Left cardiac atrium (tissue), 4 donors: ENCODE data around the gene HS6ST2. TPM values are rescaled to one million over a fixed set of nuclear protein-coding genes. Genes with fewer than 3 reads are reported as not detected.
"Not testable (repeated sequence)": the region's sequence is repeated elsewhere in the genome, so short reads cannot be mapped to it uniquely, and the experiment has no call there.

Experiments used
- ATAC-seq, 2 donors: fragments of 200-7000 bp; cut with Tn5 transposase; one replicate each; pipeline ENCODE4 v1.9.1; 2020; ENCODE audit warnings: mild to moderate bottlenecking in 2 of 2, moderate library complexity in 2 of 2
- DNase-seq: peaks from one replicate; pipeline ENCODE4 v3.0.0-alpha.2; 2020
- intact Hi-C, 2 donors: fragments of 100-400 bp; cut with DNase I; formaldehyde crosslinking; loops; one replicate each; pipeline versions ENCODE4 v1.14.1 to v1.15.1; 2022 to 2023
- total RNA-seq, 2 donors: library from RNA; stranded (reverse); fragmentation: NEBNext Ultra II Directional; extraction: Animal tissue kit (Norgen Biotek cat#: 25700); gene quantifications; one replicate each; pipeline ENCODE4 v1.2.1, GENCODE V29; 2021
- donor health status: DM: no; HTN: yes; CAD: no.
- donor health status: DM: no; HTN: yes; CAD: no; lungs with severe emphysema.
- donor health status: DM: yes; HTN: yes; CAD: no.
- donor health status: Dilated cardiomyopathy.

The HS6ST2 gene
- total RNA-seq, 2 donors from 2014 or later: 0.06 to 0.26 TPM

DNA sequence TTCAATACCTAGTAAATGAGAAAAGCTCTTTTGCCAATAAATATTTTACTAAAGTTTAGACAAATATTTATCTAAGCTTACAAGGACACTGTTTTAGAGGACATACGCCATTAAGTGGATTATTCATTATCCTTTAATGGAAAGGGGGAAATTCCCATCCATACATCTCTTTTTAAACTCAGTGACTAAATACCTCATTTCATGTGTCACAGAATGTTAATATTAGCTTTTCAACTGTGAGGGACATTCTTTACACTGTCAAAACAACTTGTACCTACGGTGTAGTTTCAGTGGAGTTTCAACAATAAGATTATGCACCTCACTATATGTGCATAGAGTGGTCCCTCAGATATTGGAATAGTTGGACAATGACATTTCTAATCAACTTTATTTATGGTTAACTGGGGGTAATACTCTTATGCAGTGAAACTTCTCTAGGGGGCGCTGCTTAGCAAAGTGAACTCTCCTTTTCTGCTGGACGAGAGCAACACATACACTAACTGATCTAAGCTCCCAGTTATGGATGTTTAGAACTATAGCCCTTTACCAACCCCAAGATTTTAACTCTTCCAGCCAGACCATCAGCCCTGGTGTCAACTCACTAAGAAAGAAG, 9.7 kb downstream of the HS6ST2 start:
- DNase-seq (no peak), ATAC-seq (no peak)

DNA sequence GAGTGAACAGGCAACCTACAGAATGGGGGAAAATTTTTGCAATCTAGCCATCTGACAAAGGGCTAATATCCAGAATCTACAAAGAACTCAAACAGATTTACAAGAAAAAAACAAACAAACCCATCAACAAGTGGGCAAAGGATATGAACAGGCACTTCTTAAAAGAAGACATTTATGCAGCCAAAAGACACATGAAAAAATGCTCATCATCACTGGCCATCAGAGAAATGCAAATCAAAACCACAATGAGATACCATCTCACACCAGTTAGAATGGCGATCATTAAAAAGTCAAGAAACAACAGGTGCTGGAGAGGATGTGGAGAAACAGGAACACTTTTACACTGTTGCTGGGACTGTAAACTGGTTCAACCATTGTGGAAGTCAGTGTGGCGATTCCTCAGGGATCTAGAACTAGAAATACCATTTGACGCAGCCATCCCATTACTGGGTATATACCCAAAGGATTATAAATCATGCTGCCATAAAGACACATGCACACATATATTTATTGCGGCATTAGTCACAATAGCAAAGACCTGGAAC, 13.3 kb downstream of the HS6ST2 start:
- ATAC-seq, intact Hi-C loops, DNase-seq: not testable (repeated sequence)

More for the DNA sequence above, 9.7 kb downstream of the HS6ST2 start:
- intact Hi-C loops: no loop called here

DNA sequence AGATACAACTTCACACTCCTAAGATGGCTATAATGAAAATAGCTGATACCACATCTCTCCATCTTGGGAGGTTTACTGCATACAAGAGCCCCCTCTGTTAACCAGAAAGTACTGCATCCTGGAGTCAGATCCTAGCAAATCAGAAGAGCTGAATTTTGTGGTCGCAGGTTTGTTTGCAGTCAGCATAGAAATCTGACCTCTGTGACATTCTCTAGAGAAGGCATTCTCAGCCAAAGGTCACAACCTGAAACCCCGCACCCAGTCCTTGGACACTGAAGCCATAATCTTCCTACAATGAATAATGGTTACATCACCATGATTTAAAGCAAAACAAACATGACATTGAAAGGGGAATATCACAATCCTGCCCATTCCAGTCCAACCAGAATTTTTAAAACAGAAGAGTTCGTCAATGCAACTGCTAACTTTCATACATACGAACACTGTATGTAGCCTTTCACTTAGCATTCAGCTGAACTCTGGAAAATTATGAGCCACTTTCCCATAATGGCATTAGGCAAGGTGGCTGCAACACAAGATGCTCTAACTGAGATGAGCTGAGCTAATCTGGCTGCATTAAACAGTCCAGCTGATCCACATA, 17.6 kb downstream of the HS6ST2 start:
- intact Hi-C loops: no loop called here
- no peak for ATAC-seq
- DNase-seq: no peak

DNA sequence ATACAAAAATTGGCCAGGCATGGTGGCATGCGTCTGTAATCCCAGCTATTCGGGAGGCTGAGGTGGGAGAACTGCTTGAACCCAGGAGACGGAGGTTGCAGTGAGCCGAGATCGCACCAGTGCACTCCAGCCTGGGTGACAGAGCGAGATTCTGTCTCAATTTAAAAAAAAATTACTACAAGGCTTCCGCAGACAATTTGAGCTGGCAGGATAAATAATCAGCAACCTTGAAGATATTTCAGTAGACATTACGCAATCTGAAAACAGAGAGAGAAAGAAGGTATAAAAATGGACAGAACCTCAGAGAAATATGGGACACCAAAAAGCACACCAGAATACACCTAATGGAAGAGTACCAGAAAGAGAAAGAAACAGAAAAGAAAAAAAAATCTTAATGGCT, 25.3 kb downstream of the HS6ST2 start:
- ATAC-seq (no peak), DNase-seq (no peak)
- intact Hi-C loops: no loop called here

DNA sequence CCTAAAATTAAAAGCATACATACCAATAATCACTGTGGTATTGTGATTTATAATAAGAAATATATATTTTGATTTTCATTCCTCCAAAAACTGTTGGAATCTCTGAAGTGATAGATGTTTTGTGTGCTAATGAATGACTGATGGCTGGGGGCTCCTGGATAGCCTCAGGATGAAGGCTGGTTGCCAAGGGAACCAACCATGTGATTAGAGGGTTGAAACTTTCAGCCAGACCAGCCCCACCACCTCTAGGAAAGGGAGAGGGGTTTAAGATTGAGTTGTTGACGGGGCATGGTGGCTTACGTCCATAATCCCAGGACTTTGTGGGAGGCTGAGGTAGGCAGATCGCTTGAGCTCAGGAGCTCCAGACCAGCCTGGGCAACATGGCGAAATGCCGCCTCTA, 34.0 kb downstream of the HS6ST2 start:
- intact Hi-C loops: no loop called here
- no peak for ATAC-seq
- no peak for DNase-seq

DNA sequence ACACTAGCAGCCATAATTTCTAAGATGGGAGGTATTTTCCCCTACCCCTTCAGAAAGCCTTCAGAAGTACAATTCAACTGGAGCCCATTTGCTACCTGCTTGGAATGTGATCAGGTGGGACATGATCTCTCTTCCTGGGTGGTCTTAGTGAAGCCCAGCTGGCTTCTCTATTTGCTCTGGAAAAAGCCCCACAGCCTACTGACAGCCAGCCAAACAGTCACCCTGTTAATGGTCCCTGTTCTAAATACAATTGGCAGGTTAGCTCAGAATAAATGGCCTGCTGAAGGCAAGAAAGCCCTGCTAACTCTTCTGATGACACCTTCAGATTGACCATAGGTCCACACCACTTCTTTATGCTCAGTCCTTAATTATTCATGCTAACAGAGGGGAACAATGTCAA, 39.9 kb downstream of the HS6ST2 start:
- DNase-seq: no peak
- no peak for ATAC-seq
- intact Hi-C loops: no loop called here

DNA sequence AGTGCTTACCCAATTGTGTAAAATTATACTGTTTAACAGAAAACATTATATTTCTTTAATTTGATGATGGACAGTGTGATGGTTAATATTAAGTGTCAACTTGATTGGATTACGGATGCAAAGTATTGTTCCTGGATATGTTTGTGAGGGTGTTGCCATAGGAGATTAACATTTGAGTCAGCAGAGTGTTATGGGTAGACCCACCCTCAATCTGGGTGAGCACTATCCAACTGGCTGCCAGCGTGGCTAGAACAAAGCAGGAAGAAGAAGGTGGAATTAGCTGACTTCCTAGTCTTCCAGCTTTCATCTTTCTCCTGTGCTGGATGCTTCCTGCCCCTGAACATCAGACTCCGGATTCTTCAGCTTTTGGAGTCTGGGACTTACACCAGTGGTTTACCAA, 42.1 kb downstream of the HS6ST2 start:
- DNase-seq (no peak), ATAC-seq (no peak)
- intact Hi-C loops: no loop called here

DNA sequence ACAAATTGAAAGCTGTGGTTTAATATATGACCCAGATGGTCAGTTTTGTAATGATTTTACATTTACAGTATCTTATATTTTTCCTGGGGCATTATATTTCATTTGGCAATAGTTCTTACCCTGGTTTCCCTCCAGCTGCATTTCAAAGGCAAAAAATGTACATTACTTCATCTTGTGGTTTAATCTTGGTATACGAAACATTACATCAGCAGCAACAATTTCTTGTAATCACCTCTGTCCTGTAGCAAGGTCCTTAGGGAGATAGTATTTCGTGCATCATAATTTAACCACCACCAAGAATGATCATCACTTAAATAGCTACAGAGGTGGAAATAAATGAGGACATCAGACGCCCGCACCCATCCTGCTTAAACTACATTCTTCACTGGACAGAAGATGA, 48.8 kb downstream of the HS6ST2 start:
- DNase-seq: no peak
- no peak for ATAC-seq
- intact Hi-C loops: no loop called here

DNA sequence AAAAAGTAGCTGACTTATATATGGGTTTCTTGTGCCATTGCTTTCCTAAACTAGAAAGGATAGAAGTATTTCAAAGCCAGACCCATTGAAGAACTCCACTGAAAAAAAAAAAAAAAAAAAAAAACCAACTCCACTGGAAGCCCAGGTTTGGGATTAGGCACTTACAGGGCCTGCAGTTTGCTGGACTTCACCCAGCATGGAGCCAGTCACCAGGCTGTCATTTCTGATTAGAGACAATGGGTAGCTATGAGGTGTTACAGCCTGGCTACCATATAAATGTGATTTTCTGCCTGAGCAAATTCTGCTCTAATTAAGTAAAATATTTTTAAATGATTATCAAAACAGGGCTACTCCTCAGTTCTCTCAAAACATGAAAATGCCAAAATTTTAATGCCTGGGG, 49.5 kb downstream of the HS6ST2 start:
- no peak for ATAC-seq

DNA sequence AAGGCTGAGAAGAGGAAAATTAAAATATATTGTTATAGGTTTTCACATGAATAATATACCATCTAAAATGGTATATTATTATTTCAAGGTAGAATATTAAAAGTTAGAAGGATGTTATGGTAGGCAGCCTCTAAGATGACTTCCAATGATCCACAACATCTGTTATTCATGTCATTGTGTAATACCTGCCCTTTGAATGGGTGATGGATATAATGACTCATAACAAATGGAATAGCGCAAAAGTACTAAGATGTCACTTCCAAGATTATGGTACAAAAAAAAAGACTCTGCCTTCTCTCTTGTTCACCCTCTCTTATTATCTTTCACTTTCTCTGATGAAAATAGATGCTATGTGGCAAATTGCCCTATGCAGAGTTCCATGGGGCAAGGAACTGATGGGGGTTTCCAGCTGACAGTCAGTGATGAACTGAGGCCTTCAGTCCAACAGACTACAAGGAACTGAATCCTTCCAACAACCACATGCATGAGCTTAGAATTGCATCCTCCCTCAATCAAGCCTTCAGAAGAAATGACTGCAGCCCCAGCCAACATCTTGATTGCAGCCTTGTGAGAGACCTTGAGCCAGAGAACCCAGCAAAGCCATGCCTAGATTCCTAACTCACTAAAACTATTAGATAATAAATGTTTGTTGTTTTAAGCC, 57.7 kb downstream of the HS6ST2 start:
- intact Hi-C loops: no loop called here
- ATAC-seq (no peak), DNase-seq (no peak)

More for the DNA sequence above, 49.5 kb downstream of the HS6ST2 start:
- intact Hi-C loops: no loop called here
- DNase-seq: no peak

DNA sequence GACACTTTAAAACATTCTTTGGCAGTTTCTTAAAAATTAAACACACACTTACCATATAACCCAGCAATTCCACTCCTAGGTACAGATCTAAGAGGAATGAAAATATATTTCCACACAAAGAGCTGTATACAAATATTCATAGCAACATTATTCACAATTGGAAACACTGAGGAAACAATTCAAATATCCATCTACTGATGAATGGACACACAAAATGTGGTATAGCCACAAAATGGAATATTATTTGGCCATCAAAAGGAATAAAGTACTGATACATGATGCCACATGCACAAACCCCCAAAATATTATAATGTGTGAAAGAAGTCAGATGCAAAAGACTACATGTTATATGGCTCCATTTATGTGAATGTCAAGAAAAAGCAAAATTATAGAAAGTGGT, 70.9 kb downstream of the HS6ST2 start:
- intact Hi-C loops: no loop called here
- ATAC-seq (no peak), DNase-seq (no peak)

DNA sequence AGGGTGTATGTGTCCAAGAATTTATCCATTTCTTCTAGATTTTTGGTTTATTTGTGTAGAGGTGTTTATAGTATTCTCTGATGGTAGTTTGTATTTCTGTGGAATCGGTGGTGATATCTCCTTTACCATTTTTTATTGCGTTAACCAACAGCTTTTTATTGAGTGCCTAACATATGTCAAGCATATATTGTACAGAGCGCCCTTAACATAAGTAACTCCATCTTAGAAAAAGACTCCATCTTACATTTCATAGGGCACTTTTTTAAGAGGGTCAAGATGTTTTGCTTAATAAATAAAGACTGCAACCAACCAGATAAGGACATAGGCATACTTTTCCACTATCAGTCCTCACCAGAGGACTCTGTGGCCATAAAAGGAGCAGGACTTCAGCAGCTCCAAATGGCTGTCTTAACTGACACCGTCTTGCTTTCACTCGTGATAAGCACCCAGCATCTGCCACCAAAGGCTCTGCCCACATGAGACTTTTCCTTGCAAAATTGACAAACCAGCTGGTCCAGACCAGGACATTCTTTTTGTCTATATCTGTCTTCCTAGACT, 75.0 kb downstream of the HS6ST2 start:
- DNase-seq: no peak
- no peak for ATAC-seq
- intact Hi-C loops: no loop called here

DNA sequence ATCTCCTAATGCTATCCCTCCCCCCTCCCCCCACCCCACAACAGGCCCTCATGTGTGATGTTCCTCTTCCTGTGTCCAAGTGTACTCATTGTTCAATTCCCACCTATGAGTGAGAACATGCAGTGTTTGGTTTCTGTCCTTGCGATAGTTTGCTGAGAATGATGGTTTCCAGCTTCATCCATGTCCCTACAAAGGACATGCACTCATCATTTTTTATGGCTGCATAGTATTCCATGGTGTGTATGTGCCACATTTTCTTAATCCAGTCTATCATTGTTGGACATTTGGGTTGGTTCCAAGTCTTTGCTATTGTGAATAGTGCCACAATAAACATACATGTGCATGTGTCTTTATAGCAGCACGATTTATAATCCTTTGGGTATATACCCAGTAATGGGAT, 77.7 kb downstream of the HS6ST2 start:
- ATAC-seq, DNase-seq, intact Hi-C loops: not testable (repeated sequence)

DNA sequence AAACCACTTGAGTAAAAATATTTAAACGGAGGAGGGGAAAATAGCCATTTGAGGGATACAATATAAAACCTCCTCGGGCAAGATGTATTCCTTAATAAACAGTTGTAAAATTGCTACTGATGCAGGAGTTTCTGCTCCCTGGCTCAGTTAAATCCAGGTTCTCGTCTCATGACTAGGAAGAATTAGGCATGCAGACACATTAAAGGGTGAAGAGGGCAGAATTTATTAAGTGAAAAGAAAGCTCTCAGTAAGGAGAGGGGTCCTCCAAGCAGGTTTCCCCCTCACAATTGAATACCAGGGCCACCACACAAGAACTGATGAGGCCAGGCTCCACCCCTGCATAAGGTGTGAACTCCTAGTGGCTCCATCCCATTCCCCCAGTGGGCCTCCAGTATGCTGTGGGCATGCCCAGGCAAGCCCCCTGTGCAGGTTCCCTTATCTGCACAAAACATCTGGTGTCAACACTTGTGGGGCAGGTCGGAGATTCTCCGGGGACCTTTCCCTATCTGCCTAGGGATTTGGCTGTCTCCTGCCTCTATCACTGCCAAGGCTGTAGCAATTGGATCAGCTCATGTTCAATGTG, 80.4 kb downstream of the HS6ST2 start:
- intact Hi-C loops: no loop called here
- DNase-seq: no peak
- ATAC-seq: no peak

DNA sequence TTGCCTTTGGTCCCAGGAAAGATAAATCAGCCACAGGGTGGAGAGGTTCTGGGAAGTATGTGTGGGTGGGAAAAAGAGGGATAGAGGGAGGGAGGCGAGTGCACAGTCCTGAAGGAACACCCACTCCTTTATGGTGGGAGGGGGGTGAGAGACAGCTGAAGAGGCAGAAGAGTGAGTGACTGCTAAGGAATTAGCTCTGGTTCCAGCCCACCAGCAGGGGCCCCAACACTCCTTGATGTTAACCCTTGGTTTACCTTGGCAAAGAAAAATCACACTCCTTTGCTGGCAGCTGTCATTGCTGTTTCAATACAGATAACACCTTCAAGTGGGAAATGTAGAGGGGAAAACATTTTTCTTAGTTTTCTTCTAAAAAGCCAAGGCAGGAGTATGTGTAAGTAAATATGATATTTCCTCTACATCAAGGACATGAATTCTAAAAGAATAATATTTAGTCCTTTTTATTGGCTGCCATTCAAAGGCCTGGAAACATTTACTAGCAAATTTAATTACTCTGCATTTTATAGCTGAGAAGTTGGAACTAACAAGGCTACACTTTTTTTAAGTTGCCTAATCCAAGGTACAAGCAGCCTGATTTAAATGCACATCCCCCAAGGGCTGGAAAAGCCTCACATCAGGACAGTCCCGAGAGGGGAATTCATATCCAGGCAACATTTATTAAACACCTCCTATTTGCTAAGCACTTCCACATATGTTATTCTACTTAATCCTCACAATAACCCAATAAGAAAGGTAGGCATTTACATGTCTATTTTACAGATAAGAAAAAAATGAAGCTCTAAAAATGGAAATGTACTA, 81.7 kb downstream of the HS6ST2 start:
- no peak for DNase-seq
- peak in 1 of 2 donors; percentile 53 for ATAC-seq
- intact Hi-C loops: no loop called here

DNA sequence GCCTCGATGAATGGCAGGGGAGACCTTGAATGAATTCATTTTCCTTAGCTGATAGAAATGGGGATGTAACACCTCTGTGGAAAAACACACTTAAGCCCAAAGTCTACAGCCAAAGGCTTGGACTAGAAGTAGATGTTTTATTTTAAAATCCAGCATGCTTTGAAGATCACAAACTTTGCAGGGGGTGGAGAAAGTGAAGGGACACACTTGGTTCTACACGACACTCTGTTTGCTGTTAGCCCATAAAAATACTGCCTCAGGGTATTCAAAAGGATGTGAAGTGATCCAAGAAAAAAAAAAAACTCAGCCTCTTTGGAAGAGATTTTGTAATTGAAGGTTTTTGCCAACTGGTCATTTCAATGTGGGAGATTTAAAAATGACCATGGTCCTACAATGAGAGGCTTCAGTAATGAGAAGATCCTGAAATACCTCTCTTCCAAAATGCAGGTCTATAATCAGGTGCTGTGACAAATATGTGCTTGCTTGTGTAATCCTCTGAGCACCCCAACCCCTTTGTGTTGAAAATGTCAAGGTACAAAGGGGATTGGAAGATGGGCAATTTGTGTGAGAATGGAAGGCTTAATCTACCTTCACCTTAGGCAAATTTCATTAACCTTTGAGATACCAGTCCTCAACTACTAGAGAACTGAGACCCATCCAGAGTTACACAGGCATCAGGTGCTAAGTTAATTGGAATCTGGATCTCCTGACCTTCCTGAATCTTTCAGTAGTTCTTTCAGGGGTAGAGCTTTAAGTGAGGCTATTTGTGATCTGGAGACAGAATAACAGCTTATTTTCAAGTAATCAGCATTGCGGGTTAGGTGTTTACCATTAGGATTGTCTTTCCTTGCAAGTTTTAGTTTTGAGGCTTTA, 82.5 kb downstream of the HS6ST2 start:
- intact Hi-C loops: no loop called here
- DNase-seq (no peak), ATAC-seq (no peak)

DNA sequence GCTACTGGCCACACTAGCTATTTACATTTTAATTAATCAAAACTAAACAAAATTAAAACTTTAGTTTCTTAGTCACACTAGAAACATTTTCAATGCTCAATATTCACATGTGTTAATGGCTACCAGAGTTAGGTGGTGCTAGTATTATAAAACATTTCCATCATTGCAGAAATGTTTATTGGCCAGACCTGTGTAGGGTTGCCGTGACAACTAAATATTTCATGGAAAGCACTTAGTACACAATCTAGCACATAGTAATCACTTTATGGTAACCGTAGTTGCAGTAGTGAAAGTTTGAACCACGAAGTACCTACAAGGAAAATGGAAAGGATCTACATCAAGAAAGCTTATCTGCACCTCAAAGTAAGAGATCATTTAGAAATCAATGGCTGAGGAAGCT, 95.9 kb downstream of the HS6ST2 start:
- intact Hi-C loops: no loop called here
- DNase-seq (no peak), ATAC-seq (no peak)

DNA sequence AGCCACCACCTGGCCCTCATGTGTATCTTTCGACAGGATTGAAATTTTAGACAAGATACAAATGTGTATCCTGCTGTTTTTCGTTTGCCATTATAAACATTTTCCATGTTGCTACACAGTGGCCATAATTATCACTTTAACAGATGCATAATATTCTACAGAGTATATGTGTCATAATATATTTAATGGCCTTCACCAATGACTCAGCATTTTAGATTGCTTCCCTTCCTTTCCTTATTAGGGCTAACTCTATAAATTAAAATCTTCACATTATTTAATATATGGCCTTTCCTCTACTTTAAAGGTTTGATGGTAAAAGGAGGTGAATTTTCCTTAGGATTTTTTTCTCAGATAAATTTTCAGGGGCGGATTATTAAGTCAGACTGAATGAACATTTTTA, 97.4 kb downstream of the HS6ST2 start:
- intact Hi-C loops: no loop called here
- ATAC-seq: no peak
- no peak for DNase-seq
